Left lobe of liver (tissue), 2 donors: ENCODE measurements around the gene TAOK1. TPM values are rescaled to one million over a fixed set of nuclear protein-coding genes. Genes with fewer than 3 reads are reported as not detected.
"Not testable (repeated sequence)": the region's sequence is repeated elsewhere in the genome, so short reads cannot be mapped to it uniquely, and the experiment has no call there.

Source experiments
- ATAC-seq: fragments of 200-7000 bp; cut with Tn5 transposase; one replicate; pipeline ENCODE4 v1.9.1; 2020; ENCODE audit warnings: mild to moderate bottlenecking, moderate library complexity
- DNase-seq: peaks from one replicate; pipeline ENCODE4 v3.0.0-alpha.2; 2020; ENCODE audit warnings: low spot score
- total RNA-seq: library from RNA; stranded (reverse); gene quantifications from one replicate; pipeline ENCODE4 v1.2.1, GENCODE V29; 2021
- donor health status: DM: no; HTN: no; CAD: no; lungs with moderate emphysema.
- donor health status: DM: no; HTN: yes; CAD: no.

The TAOK1 gene
- total RNA-seq, 1 donor from 2014 or later = 20.9 TPM

DNA sequence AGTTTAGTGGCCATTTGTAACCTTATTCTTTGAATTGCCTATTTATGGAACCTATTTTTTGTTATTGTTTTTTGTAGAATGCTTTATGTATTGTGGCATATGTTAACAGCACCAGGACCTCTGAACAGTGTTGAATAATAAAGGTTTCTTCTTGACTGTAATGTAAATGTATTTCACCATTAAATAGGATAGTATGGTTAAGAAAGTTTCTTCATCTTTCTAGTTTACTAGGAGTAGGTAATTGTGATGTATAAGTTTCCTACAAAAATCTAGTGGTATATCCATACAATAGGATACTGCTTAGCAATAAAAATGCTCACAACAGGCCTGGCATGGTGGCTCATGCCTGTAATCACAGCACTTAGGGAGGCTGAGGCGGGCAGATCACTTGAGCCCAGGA lies 52.3 kb downstream of the TAOK1 start:
- ATAC-seq (no peak), DNase-seq (no peak)

DNA sequence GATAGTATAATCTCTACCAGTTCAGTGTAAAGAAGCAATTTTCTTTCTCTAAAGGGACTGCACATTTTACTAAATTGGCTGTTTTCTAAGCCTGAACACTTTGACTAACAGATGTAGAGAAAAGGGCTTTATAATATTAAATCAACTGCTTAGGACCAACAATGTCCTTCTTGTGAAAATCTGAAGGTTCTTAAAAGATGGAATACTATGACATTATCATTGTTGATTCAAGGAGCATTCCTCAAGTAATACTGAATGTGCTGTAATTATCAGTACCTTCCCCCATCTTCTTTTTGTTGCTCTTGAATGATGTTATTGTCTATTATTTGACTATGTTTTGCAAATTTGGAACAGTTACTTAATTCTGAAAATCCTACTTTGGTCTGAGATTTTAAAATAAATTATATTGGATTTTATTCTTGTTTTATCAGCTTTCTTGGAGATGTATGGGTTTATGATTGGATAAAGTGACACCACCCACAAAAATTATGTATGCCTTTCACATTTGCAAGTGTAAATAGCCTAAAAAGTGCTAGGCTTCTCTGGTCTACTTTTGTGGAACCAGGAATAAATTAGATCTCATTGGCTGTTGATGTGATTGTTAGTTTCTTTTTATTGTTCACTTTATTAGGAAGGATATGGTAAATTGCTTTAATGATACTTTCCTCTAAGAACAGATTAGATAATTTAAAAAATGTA lies 53.0 kb downstream of the TAOK1 start:
- ATAC-seq (no peak), DNase-seq (no peak)

DNA sequence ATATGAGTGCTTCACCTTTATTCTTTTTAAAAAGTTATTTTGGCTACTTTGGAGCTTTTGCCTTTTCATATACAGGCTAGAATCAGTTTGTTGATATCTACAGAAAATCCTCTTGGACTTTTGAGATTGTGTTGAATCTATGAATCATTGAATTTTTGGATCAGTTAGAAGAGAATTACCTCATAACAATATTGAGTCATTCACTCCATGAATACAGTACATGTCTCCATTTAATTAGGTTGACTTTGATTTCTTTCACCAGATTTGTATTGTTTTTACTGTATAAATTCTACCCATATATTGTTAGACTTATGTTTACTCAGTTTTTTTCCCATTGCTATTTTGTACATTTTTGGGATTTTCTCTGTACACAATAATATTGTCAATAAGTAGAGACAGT lies 54.4 kb downstream of the TAOK1 start:
- DNase-seq (no peak), ATAC-seq (no peak)

DNA sequence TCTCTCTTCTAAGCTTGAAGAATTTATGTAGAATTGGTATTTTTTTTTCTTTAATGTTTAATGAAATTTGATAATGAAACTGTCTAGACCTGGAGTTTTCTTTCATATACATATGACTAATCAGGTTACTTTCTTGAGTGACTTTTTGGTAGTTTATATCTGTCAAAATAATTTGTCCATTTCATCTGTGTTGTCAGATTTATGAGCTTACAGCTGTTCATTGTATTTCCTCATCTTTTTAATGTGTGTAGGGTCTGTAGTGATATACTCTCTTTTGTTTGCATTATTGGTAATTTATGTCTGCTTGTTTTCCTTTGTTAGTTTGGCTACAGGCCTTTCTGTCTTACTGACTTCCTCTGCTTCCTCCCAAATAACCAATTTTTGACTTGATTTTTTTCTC lies 55.7 kb downstream of the TAOK1 start:
- no peak for ATAC-seq
- DNase-seq = no peak

DNA sequence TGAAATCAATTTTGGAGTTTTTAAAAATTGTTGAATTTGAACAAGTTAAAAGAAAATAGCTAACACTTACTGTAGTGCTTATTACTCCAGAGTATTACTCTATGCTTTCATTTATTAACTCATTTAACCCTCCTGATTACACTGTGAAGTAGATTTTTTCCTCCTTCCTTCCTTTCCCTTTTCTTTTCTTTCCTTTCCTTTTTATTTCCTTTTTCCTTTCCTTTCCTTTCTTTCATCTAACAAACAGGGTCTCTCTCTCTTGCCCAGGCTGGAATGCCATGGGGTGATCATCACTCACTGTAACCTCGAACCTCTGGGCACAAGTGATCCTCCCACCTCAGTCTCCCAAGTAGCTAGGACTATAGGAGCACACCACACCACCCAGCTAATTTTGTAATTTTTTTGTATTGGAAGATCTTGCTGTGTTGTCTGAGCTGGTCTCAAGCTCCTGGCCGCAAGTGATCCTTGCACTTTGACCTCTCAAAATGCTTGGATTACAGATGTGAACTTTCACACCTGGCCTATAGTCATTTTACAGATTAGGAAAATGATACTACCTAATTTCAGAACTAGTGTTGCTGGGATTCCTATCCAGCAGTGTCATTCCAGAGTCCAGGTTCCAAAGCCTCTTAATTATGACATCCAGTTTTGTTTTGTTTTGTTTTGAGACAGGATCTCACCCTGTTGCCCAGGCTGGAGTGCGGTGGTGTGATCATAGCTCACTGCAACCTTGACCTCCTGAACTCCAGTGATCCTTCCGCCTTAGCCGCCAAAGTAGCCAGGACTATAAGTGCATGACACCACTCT lies 59.9 kb downstream of the TAOK1 start:
- DNase-seq (no peak), ATAC-seq (peak; percentile 85)

DNA sequence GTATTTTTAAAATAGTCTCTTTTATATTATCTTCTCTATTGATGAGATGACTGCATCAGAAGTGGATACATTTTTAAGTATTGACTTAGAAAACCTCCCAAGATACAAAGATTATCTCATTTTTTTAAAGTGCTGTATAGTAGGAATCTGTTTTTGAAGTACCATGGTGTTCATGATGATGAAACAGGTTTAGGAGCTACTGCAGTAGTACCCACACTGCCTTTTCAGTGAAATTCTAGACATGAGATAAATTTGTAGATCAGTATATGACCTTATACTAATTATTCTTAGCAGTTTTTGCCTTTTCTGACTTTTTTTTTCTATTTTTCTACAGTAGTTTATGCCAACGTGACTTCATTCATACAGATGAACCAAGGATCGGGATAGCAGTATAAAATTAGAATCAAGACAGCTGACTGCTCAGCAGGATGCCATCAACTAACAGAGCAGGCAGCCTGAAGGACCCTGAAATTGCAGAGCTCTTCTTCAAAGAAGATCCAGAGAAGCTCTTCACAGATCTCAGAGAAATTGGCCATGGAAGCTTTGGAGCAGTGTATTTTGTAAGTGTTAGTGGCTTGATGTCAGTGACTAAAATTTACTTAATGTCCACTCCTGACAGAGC lies 61.1 kb downstream of the TAOK1 start:
- no peak for DNase-seq
- no peak for ATAC-seq

DNA sequence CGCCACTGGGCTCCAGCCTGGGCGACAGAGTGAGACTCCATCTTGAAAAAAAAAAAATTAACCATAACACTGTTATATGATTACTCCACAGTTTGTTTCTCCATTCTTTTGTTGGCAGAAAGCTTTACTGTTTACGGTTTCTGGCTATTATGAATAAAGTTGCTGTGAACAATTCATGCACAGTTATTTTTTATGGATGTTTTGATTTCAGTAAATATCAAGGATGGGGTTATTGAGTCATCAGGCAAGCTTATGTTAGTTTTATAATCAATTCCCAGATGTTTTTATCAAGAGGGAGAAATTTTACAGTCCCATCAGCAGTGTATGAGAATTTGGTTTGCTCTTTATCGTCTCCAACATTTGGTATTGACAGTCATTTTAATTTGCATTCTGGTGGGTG lies 67.9 kb downstream of the TAOK1 start:
- DNase-seq (no peak), ATAC-seq (no peak)

DNA sequence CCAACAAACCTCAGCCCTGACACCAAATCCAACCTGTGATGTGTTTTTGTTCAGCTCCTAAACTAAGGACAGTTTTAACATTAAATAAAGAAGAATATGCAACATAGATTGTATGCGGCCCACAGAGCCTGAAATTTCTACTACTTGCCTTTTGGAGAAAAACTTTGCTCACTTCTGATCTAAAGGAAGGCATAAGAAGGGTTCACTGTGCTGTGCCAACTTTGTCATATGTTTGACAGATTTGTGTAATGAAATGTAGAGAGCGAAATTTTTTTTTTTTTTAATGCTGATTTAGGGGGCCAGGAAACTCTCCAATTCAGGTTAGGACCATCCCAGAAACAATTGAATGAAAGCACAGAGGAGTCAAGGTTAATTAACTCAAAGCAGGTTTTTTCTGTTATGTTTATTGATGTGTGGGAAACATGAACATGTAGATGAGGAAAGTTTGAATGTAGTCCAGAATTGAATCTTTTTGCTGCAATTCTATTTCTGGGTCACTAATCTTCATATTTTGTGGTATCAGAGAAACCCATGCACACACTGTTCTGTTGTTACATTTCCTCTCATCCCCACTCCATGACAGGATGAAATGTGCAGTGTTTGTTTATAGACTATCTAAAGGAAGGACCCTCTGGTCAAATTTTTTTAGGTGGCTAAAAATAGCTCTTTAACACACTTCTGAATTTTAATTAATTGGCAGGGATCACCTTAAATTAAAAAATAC lies 71.5 kb downstream of the TAOK1 start:
- ATAC-seq (no peak), DNase-seq (no peak)

DNA sequence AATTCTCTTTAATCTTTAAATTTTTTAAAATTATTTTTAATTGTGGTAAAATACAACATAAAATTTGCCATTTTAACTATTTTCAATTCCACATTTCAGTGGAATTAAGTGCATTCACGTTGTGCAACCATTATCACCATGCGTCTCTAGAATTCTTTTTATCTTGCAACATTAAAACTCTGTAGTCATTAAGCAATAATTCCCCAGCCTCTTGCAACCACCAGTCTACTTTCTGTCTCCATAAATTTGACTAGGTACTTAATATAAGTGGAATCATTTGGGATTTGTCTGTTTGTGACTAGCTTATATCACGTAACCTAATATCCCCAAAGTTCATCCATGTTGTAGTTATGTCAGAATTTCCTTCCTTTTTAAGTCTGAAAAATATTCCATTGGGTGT lies 79.1 kb downstream of the TAOK1 start:
- no peak for DNase-seq
- ATAC-seq = no peak

DNA sequence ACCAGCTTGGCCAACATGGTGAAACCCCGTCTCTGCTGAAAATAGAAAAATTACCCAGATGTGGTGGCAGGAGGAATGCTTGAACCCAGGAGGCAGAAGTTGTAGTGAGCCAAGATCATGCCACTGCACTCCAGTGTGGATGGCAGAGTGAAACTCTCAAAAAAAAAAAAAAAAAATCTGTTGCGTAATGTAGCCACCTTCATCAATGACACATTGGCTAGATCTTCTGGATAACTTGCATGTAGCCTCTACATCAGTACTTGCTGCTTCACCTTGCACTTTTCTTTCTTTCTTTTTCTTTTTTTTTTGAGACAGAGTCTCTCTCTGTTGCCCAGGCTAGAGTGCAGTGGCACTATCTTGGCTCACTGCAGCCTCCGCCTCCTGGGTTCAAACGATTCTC lies 83.3 kb downstream of the TAOK1 start:
- DNase-seq, ATAC-seq: not testable (repeated sequence)

DNA sequence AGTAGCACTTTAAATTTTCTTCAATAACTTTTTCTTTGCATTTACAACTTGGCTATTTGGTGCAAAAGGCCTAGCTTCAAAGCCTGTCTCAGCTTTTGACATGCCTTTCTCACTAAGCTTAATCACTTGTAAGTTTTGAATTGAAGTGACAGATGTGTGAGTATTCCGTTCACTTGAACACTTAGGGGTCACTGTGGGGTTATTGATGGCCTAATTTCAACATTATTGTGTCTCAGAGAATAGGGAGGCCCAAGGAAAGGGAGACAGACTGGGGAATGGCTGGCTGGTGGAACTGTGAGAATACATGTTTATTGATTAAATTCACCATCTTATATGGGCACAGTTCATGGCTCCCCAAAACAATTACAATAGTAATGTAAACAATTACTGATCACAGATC lies 84.1 kb downstream of the TAOK1 start:
- DNase-seq (no peak), ATAC-seq (no peak)

DNA sequence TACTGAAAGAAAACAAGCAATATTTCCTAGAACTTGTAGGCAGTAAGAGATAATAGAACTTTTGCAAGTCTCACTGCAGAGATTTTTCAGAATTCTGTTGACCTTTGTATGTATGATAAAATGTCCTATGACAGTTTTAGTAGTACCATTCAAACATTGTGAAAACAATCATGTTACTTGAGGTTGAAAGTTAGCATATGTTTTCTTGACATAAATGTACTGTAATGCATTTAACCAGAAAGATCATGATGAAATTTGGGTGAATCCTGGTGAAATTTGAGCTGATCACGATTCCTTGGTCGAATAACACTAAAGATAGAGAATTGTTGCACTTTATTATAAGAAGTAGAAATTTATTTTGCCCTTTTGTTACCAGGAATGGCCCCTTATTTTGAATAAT lies 85.7 kb downstream of the TAOK1 start:
- no peak for ATAC-seq
- no peak for DNase-seq

DNA sequence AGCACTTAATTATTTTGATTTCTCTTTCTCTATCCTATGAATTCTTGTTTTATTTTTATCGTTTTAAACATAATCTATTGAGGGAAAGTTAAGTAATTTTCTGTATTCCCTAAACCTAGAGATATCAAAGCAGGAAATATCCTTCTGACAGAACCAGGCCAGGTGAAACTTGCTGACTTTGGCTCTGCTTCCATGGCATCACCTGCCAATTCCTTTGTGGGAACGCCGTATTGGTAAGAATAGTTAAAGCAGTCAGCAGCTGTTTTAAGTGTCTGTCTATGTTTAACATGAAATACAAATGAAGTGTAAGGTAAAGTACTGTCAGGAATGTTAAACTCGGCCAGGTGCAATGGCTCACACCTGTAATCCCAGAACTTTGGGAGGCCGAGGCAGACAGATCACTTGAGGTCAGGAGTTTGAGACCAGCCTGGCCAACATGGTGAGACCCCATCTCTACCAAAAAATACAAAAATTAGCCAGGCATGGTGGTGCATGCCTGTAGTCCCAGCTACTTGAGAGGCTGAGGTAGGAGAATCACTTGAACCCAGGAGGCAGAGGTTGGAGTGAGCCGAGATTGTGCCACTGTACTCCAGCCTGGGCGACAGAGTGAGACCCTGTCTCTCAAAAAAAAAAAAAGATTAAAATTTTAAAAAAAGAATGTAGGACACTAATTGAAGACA lies 90.2 kb downstream of the TAOK1 start:
- peak; percentile 79 for ATAC-seq
- not testable (repeated sequence) for DNase-seq

DNA sequence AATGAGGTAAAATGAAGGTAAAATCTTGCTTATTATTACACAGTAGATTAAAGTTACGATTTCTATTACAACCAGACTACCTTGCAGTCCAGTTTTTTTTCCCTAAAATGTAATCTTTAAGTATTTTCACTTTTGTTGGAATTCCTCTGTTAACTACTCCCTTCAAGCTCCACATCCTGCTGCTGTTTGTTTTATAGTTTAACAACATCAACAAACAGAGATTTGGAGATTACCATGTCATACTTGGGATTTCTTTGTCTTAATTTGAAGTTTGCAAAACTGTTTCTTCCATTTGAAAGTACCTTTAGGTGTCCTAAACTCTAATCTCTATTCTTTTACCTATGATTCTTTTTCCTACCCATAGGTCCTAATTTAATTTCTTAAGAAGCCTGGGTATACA lies 93.3 kb downstream of the TAOK1 start:
- ATAC-seq (no peak), DNase-seq (no peak)

DNA sequence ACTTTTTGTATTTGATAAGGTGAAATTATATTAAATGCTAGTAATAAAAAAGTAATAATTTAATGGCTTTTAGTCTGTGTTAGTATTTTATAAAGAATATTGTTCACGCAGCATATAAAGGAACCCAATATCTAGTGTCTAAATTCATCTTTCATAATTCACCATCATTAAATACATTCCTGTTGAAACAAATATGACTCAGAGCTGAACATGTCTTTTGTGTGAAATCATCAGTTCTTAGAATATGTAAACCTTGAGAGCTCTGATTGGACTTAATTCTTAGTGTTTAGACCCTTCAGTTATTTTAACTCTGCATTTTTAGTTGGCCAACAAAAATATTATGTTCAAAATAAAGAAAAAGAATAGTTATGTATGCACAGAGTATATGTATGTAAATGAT lies 104.8 kb downstream of the TAOK1 start:
- no peak for ATAC-seq
- no peak for DNase-seq

DNA sequence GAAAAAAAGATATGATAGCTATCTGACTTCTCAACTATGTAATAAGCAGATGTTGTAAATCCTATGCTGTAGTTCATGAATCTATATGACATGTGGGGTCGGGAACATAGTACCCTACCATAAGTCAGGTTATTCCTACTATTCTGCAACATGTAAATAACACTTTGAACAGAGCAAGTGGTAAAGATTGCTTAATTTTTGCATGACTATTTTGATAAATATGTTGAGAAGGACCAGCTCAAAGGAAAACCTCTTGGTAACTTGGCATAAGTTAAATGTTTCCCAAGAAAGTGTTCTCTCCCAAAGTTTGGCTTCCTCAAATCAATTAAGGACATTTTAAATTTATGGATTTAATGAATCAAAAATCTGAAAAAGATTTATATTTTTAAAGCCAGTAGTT lies 114.5 kb downstream of the TAOK1 start:
- DNase-seq (no peak), ATAC-seq (no peak)

DNA sequence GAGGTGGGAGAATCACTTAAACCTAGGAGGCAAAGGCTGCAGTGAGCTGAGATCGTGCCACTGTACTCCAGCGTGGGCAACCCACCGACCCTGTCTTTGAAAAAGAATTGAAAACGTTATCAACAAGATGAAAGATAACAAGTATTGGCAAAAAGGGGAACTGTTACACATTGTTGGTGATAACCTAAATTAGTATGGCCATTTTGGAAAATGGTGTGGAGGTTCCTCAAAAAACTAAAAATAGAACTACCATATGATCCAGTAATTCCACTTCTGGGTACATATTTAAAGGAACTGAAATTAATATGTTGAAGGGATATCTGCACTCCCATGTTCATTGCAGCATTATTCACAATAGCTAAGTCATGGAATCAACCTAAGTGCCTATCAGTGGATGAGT lies 115.7 kb downstream of the TAOK1 start:
- no peak for ATAC-seq

DNA sequence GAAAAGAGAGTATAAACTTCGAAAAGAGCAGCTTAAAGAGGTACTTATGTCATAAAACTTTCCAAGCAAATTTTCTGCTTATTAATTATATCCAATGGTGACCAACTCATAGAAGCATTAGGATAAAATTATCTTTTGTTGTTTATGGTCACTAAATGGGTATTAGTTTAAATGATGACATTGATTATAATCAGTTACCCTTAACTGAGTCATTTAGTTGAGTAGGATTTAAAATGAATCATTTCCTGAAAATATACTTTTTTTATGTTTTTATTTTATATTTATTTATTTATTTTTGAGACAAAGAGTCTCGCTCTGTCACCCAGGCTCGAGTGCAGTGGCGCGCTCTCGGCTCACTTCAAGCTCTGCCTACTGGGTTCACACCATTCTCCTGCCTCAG lies 120.8 kb downstream of the TAOK1 start:
- no peak for DNase-seq
- no peak for ATAC-seq

More for the DNA sequence above, 115.7 kb downstream of the TAOK1 start:
- DNase-seq = no peak

DNA sequence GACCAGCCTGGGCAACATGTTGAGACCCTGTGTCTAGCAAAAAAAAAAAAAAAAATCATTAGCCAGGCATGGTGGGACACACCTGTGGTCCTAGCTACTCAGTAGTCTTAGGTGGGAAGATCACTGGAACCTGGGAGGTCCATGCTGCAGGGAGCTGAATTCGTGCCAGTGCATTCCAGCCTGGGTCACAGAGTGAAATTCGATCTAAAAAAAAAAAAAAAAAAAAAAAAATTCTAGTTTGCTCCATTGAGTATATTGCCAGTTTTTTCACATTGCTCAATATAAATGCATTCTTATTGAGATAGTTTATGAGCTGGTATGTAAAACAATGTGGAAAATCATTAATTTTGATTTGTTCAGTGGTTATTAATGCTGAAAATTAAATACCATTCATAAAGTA lies 124.6 kb downstream of the TAOK1 start:
- DNase-seq (no peak), ATAC-seq (peak; percentile 25)

DNA sequence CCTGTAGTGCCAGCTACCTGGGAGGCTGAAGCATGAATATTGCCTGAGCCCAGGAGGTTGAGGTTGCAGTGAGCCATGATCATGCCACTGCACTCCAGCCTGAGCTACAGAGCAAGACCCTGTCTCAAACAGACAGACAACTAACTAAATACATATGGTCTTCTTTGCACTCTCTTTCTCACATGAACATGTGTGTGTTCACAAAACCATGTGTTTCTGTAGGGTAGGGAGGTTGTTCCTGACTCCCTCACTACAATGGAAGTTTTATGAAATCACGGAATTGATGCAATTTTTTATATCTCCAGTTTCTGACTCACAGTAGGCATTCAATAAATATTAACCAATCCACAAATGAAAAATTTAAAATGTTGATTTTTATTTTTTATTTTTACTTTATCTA lies 128.2 kb downstream of the TAOK1 start:
- ATAC-seq (no peak), DNase-seq (no peak)

DNA sequence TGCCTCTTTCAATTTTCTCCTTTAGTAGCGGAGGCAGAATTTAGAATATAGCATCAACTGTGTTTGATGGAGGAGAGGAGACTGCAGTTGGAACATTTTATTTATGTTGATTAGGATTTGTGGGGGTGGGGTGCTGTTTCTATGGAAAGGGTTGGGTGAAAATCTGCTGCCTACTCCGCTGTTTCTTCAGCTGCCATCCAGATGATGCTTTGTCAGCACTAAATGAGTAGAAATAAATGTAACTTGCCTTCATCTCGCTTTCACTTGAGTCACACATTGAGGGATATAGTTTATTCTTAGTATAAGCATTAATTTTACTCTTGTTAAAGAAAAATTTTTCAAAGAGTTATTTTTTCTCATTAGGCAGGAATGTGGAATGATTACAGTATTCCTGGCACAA lies 134.5 kb downstream of the TAOK1 start:
- DNase-seq = no peak
- no peak for ATAC-seq
